HG03066 (cell line): ENCODE data around the gene SPARCL1.
"Not testable (repeated sequence)": the region's sequence is repeated elsewhere in the genome, so short reads cannot be mapped to it uniquely, and the experiment has no call there.

Experiments
- ATAC-seq: cut with Tn5 transposase; IDR thresholded peaks from one replicate; pipeline ENCODE4 v1.9.1; 2021; ENCODE audit warnings: low read depth; ENCODE audit not compliant: unreplicated experiment

Gene SPARCL1

GRCh38 chr4:87462102-87462501 lies 67.1 kb downstream of the SPARCL1 start:
- no peak for ATAC-seq

GRCh38 chr4:87461281-87461700 lies 67.9 kb downstream of the SPARCL1 start:
- no peak for ATAC-seq

- ATAC-seq: no peak
Measured at GRCh38 chr4:87458913-87459312, 70.3 kb downstream of the SPARCL1 start.

DNA sequence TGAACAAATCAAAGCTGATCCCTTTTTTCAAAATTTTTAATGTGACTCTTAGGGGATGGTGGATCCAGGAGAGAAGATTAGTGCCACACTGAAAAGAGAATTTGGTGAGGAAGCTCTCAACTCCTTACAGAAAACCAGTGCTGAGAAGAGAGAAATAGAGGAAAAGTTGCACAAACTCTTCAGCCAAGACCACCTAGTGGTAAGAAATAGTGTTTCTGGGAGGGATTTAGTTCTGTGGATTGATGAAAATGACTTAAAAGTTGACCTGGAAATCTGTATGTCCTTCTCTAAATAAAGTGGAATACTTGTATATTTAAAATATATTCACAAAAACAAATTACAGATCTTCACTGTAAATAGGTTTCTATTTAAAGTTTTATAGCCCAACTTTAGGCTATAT lies 77.6 kb downstream of the SPARCL1 start:
- ATAC-seq: no peak

GRCh38 chr4:87446375-87446774 lies 82.8 kb downstream of the SPARCL1 start:
- not testable (repeated sequence) for ATAC-seq

- ATAC-seq: no peak
Measured at GRCh38 chr4:87445964-87446363, 83.2 kb downstream of the SPARCL1 start.

GRCh38 chr4:87444741-87445140 lies 84.4 kb downstream of the SPARCL1 start:
- no peak for ATAC-seq

DNA sequence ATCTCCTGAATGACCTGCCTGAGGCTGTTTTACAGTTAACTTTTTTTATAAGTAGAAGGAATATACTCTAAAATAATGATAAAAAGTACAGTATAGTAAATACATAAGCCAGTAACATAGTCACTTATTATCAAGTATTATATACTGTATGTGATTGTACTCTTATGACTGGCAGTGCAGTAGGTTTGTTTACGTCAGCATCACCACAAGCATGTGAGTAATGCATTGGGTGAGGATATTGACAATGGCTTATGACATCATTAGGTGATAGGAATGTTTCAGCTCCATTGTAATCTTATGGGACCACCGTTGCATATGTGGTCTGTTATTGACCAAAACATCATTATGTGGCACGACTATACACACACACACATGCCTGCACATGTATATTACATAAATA lies 86.3 kb downstream of the SPARCL1 start:
- ATAC-seq: no peak

- ATAC-seq: no peak
Measured at GRCh38 chr4:87433342-87433741, 95.8 kb downstream of the SPARCL1 start.

GRCh38 chr4:87430038-87430437 lies 99.1 kb downstream of the SPARCL1 start:
- no peak for ATAC-seq

- ATAC-seq: no peak
Measured at GRCh38 chr4:87428979-87429378, 100.2 kb downstream of the SPARCL1 start.

DNA sequence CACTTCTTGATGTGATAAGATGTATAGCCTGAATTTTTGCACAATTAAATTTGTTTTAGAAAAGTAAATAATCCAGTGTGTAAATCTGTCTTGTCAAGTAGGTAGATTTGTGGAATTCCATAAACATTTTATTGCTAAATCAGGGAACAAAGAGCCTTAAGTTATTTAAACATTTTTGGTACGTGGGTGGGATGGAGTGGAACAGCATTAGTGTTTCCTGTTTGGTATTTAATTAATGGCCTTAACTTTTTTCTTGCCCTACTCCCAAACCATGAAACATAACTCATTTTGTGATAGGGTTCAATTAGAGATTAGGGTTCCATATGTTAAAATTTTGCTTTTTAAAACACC lies 101.7 kb downstream of the SPARCL1 start:
- no peak for ATAC-seq

GRCh38 chr4:87426865-87427517 lies 102.2 kb downstream of the SPARCL1 start:
- no peak for ATAC-seq

- no peak for ATAC-seq
Measured at GRCh38 chr4:87425711-87426110, 103.5 kb downstream of the SPARCL1 start.

DNA sequence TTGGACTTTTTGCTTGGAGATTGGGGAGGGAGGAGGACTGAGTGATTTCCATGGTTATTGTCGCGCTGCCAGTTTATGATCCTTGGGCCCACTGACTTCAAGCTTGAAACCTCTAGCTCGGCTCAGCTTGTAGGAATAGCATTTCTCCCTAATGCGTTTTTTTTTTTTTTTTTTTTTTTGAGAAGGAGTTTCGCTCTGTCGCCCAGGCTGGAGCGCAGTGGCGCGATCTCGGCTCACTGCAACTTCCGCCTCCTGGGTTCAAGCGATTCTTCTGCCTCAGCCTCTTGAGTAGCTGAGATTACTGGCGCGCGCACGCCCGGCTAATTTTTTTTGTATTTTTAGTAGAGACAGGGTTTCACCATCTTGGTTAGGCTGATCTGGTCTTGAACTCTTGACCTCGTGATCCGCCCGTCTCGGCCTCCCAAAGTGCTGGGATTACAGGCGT lies 105.1 kb downstream of the SPARCL1 start:
- not testable (repeated sequence) for ATAC-seq
